Loucy (cell line): Measurements from ENCODE around the gene PRKCE.

Experiments
- H2AFZ ChIP-seq: fragments of 200-600 bp; sonication (generic); 2 replicates; pipeline ENCODE4 v1.6.0; 2016; ENCODE audit warnings: antibody characterized with exemption, mild to moderate bottlenecking, low read length, moderate library complexity
- H3F3A ChIP-seq: fragments of 200-600 bp; 2 replicates; pipeline ENCODE4 v1.6.0; 2016; ENCODE audit warnings: antibody characterized with exemption, low read depth, mild to moderate bottlenecking
- H3K27me3 ChIP-seq: fragments of 200-600 bp; sonication (generic); 2 replicates; pipeline ENCODE4 v1.6.1; 2014; ENCODE audit warnings: low read length, mild to moderate bottlenecking; ENCODE audit not compliant: insufficient read depth, poor library complexity, severe bottlenecking
- H3K36me3 ChIP-seq: fragments of 200-600 bp; sonication (generic); 2 replicates; pipeline ENCODE4 v1.6.1; 2016; ENCODE audit warnings: low read length; ENCODE audit not compliant: insufficient read depth
- H3K4me1 ChIP-seq: fragments of 200-600 bp; sonication (generic); 2 replicates; pipeline ENCODE4 v1.5.1; 2014; ENCODE audit warnings: low read length, mild to moderate bottlenecking; ENCODE audit not compliant: insufficient read depth, poor library complexity, severe bottlenecking
- H3K4me2 ChIP-seq: fragments of 200-600 bp; sonication (generic); 2 replicates; pipeline ENCODE4 v1.6.0; 2014; ENCODE audit warnings: antibody characterized with exemption, low read length, low read depth, mild to moderate bottlenecking; ENCODE audit not compliant: poor library complexity, severe bottlenecking
- H3K4me3 ChIP-seq: fragments of 200-600 bp; sonication (generic); 2 replicates; pipeline ENCODE4 v1.5.1; 2014; ENCODE audit warnings: low read length, mild to moderate bottlenecking, mixed read lengths; ENCODE audit not compliant: poor library complexity, severe bottlenecking
- H3K79me2 ChIP-seq: fragments of 200-600 bp; sonication (generic); 2 replicates; pipeline ENCODE4 v1.6.1; 2014; ENCODE audit warnings: low read length; ENCODE audit not compliant: insufficient read depth
- H3K9ac ChIP-seq: fragments of 200-600 bp; sonication (generic); 2 replicates; pipeline ENCODE4 v1.6.0; 2014; ENCODE audit warnings: mild to moderate bottlenecking, low read depth, low read length, moderate library complexity; ENCODE audit not compliant: poor library complexity, severe bottlenecking
- H3K9me2 ChIP-seq: fragments of 200-600 bp; sonication (generic); replicated peaks from 2 replicates; pipeline ENCODE4 v1.6.1; 2016; ENCODE audit warnings: low read depth, low read length, mixed read lengths
- H3K9me3 ChIP-seq: fragments of 200-600 bp; sonication (generic); 2 replicates; pipeline ENCODE4 v1.6.1; 2014; ENCODE audit warnings: mild to moderate bottlenecking, antibody characterized with exemption, low read length, low read depth; ENCODE audit not compliant: insufficient read depth
- H4K20me1 ChIP-seq: fragments of 200-600 bp; sonication (generic); 2 replicates; pipeline ENCODE4 v1.6.0; 2014; ENCODE audit warnings: antibody characterized with exemption, low read length, mild to moderate bottlenecking; ENCODE audit not compliant: insufficient read depth, poor library complexity, severe bottlenecking
- CTCF ChIP-seq: fragments of 200-600 bp; sonication (generic); conservative IDR thresholded peaks from 2 replicates; pipeline ENCODE4 v1.5.1; 2014; ENCODE audit warnings: mild to moderate bottlenecking, antibody characterized with exemption, low read length
- EZH2phosphoT487 ChIP-seq: fragments of 200-600 bp; IDR thresholded peaks from 2 replicates; pipeline ENCODE4 v1.6.1; 2018; ENCODE audit warnings: antibody characterized with exemption, mild to moderate bottlenecking, moderate library complexity, borderline replicate concordance

PRKCE gene

GRCh38 chr2:45707661-45708060 lies 56.2 kb downstream of the PRKCE start:
- Histone ChIP-seq H3K79me2 (peaks cover 16% of the 10 kb centered on the region; the same call in 1 of the 2 replicates), H3K4me3 (no peak overlapping the region), H3K4me1 (no peaks in the 10 kb centered on the region), H3K9ac (no peak overlapping the region), H3F3A (no peaks in the 10 kb centered on the region), H4K20me1 (no peaks in the 10 kb centered on the region), H3K36me3 (peaks cover 17% of the 10 kb centered on the region; the same call in 1 of the 2 replicates), H3K9me3 (no peaks in the 10 kb centered on the region; the same call in 1 of the 2 replicates), H3K4me2 (no peak overlapping the region), H3K27me3 (no peaks in the 10 kb centered on the region), H3K9me2 (no peaks in the 10 kb centered on the region), H2AFZ (no peak overlapping the region)
- no peak for TF ChIP-seq CTCF
- no peak for TF ChIP-seq EZH2phosphoT487

GRCh38 chr2:45708501-45708900 lies 57.0 kb downstream of the PRKCE start:
- Histone ChIP-seq H3K4me1 (no peaks in the 10 kb centered on the region), H4K20me1 (no peaks in the 10 kb centered on the region), H2AFZ (no peak overlapping the region), H3K4me3 (no peak overlapping the region), H3K27me3 (no peaks in the 10 kb centered on the region), H3K9me3 (no peaks in the 10 kb centered on the region; the same call in 1 of the 2 replicates), H3K9me2 (no peaks in the 10 kb centered on the region), H3K79me2 (peaks cover 16% of the 10 kb centered on the region; the same call in 1 of the 2 replicates), H3F3A (no peaks in the 10 kb centered on the region), H3K36me3 (peaks cover 17% of the 10 kb centered on the region; the same call in 1 of the 2 replicates), H3K9ac (no peak overlapping the region), H3K4me2 (no peak overlapping the region)
- no peak for TF ChIP-seq EZH2phosphoT487
- TF ChIP-seq CTCF = no peak

- Histone ChIP-seq H3F3A (no peaks in the 10 kb centered on the region), H3K4me1 (peaks cover 5% of the 10 kb centered on the region), H3K4me2 (no peak overlapping the region), H3K9ac (no peak overlapping the region), H2AFZ (no peak overlapping the region), H3K27me3 (no peaks in the 10 kb centered on the region), H3K79me2 (peaks cover 16% of the 10 kb centered on the region; the same call in 1 of the 2 replicates), H3K9me2 (no peaks in the 10 kb centered on the region), H3K4me3 (no peak overlapping the region), H3K9me3 (no peaks in the 10 kb centered on the region; the same call in 1 of the 2 replicates), H3K36me3 (peaks cover 17% of the 10 kb centered on the region; the same call in 1 of the 2 replicates), H4K20me1 (no peaks in the 10 kb centered on the region)
- TF ChIP-seq EZH2phosphoT487 (no peak), CTCF (no peak)
These were observed 57.7 kb downstream of the PRKCE start for GRCh38 chr2:45709137-45709536.
